Trophoblast cell (in vitro differentiated cells and primary cell): ENCODE measurements around the gene DTNB.

Source experiments
- DNase-seq, 2 donors: peaks; one replicate each; pipeline ENCODE4 v3.0.0-alpha.2; 2016
- H2AFZ ChIP-seq: 2 replicates; pipeline ENCODE4 v1.6.1; 2013; ENCODE audit warnings: low read length, moderate library complexity, mild to moderate bottlenecking; ENCODE audit not compliant: insufficient read depth, poor library complexity
- H2AK5ac ChIP-seq: 2 replicates; pipeline ENCODE4 v1.6.1; 2013; ENCODE audit warnings: mild to moderate bottlenecking, low read length
- H2BK120ac ChIP-seq: 2 replicates; pipeline ENCODE4 v1.6.1; 2013; ENCODE audit warnings: low read length, mild to moderate bottlenecking, moderate library complexity; ENCODE audit not compliant: insufficient read depth, poor library complexity
- H2BK12ac ChIP-seq: 2 replicates; pipeline ENCODE4 v1.6.1; 2013; ENCODE audit warnings: mild to moderate bottlenecking, low read length, moderate library complexity
- H2BK5ac ChIP-seq: 2 replicates; pipeline ENCODE4 v1.6.1; 2013; ENCODE audit warnings: low read length, low read depth, moderate library complexity, mild to moderate bottlenecking; ENCODE audit not compliant: poor library complexity
- H3K14ac ChIP-seq: 2 replicates; pipeline ENCODE4 v1.6.1; 2013; ENCODE audit warnings: mild to moderate bottlenecking, low read length
- H3K18ac ChIP-seq: 2 replicates; pipeline ENCODE4 v1.6.1; 2013; ENCODE audit warnings: mild to moderate bottlenecking, low read length
- H3K23ac ChIP-seq: 2 replicates; pipeline ENCODE4 v1.6.1; 2013; ENCODE audit warnings: low read length
- H3K27ac ChIP-seq: 2 replicates; pipeline ENCODE4 v1.5.1; 2013; ENCODE audit warnings: low read depth, mild to moderate bottlenecking, inconsistent platforms, low read length, moderate library complexity
- H3K27me3 ChIP-seq: 2 replicates; pipeline ENCODE4 v1.6.1; 2013; ENCODE audit warnings: inconsistent platforms, mild to moderate bottlenecking, low read length, moderate library complexity; ENCODE audit not compliant: insufficient read depth
- H3K36me3 ChIP-seq, 2 experiments: 1 replicate in 1 of 2; 2 replicates in 1 of 2; pipeline ENCODE4 v1.6.1; 2013; ENCODE audit warnings: low read length in 2 of 2, mild to moderate bottlenecking in 2 of 2, moderate library complexity in 1 of 2; ENCODE audit not compliant: insufficient read depth in 2 of 2, control insufficient read depth in 1 of 2
- H3K4ac ChIP-seq: 2 replicates; pipeline ENCODE4 v1.6.1; 2013; ENCODE audit warnings: low read depth, mild to moderate bottlenecking, low read length, moderate library complexity
- H3K4me1 ChIP-seq, 2 experiments: 1 replicate in 1 of 2; 2 replicates in 1 of 2; pipeline ENCODE4 v1.6.1; 2013; ENCODE audit warnings: low read length in 2 of 2, mild to moderate bottlenecking in 2 of 2, moderate library complexity in 1 of 2; ENCODE audit not compliant: insufficient read depth in 2 of 2, control insufficient read depth in 1 of 2
- H3K4me2 ChIP-seq: 2 replicates; pipeline ENCODE4 v1.6.1; 2013; ENCODE audit warnings: inconsistent platforms, mild to moderate bottlenecking, low read length, moderate library complexity
- H3K4me3 ChIP-seq: 2 replicates; pipeline ENCODE4 v1.5.1; 2013; ENCODE audit warnings: mild to moderate bottlenecking, low read depth, low read length, inconsistent platforms
- H3K79me1 ChIP-seq: one replicate; pipeline ENCODE4 v1.6.1; 2013; ENCODE audit warnings: low read length
- H3K79me2 ChIP-seq: 2 replicates; pipeline ENCODE4 v1.6.1; 2013; ENCODE audit warnings: low read length, mild to moderate bottlenecking; ENCODE audit not compliant: control insufficient read depth, insufficient read depth, poor library complexity
- H3K9ac ChIP-seq: 2 replicates; pipeline ENCODE4 v1.6.1; 2013; ENCODE audit warnings: mild to moderate bottlenecking, low read length
- H3K9me3 ChIP-seq: 2 replicates; pipeline ENCODE4 v1.6.1; 2013; ENCODE audit warnings: low read depth, mild to moderate bottlenecking, control low read depth, inconsistent platforms, low read length; ENCODE audit not compliant: insufficient read depth
- H4K12ac ChIP-seq: 2 replicates; pipeline ENCODE4 v1.6.1; 2013; ENCODE audit warnings: low read depth, mild to moderate bottlenecking, low read length, moderate library complexity
- H4K8ac ChIP-seq: 2 replicates; pipeline ENCODE4 v1.6.1; 2013; ENCODE audit warnings: low read depth, mild to moderate bottlenecking, low read length, moderate library complexity
- H4K91ac ChIP-seq: one replicate; pipeline ENCODE4 v1.6.1; 2013; ENCODE audit warnings: low read depth, mild to moderate bottlenecking, low read length, moderate library complexity
- WGBS: extraction: QIAGEN DNeasy Blood & Tissue Kit; methylation state at CpG from one replicate; pipeline ENCODE4 v1.1.7; 2013; ENCODE audit warnings: missing lambda C conversion rate; ENCODE audit not compliant: insufficient read length, insufficient coverage; ENCODE audit errors: extremely low coverage; 5-methylcytosine and 5-hydroxymethylcytosine counted together

DTNB gene

DNA sequence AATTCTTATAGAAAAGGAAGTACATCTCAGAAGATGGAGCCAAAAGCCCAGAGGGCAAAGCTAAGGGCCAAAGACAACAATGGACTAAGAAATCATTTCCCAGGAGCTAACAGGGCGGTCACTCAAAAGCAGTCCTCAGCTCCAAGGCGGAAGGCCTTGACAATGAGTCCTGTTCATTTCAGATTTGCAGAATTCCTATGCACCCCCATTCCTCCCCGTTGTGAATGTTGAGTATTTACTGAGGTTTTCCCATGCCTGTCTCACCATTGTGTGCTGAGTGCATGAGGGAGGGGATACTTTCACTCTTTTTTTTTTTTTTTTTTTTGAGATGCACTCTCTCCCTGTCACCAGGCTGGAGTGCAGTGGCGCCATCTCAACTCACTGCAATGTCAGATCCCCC is 18.8 kb upstream of the DTNB start:
- H3K9me3 ChIP-seq = no peaks in the 10 kb centered on the region
- H3K14ac ChIP-seq = no peak overlapping the region
- H4K12ac ChIP-seq = no peak overlapping the region
- no peak overlapping the region for H3K23ac ChIP-seq
- H3K36me3 ChIP-seq = no peaks in the 10 kb centered on the region
- WGBS = no CpG with 5 or more reads among the region's 4 CpGs
- no peak overlapping the region for H3K27ac ChIP-seq
- H2AFZ ChIP-seq = no peak overlapping the region
- H4K8ac ChIP-seq = no peak overlapping the region
- no peak overlapping the region for H2AK5ac ChIP-seq
- no peaks in the 10 kb centered on the region for H3K79me1 ChIP-seq
- no peak overlapping the region for H3K4ac ChIP-seq
- H2BK5ac ChIP-seq = no peak overlapping the region
- H3K4me1 ChIP-seq = peaks cover 0 to 5% of the 10 kb centered on the region in 2 experiments
- no peaks in the 10 kb centered on the region for H3K79me2 ChIP-seq
- H3K9ac ChIP-seq = no peak overlapping the region
- H2BK12ac ChIP-seq = no peak overlapping the region
- H3K18ac ChIP-seq = no peak overlapping the region
- H4K91ac ChIP-seq = no peak overlapping the region
- DNase-seq = no peak
- H3K27me3 ChIP-seq = no peaks in the 10 kb centered on the region
- no peak overlapping the region for H3K4me2 ChIP-seq
- H2BK120ac ChIP-seq = no peak overlapping the region
- H3K4me3 ChIP-seq = no peak overlapping the region

DNA sequence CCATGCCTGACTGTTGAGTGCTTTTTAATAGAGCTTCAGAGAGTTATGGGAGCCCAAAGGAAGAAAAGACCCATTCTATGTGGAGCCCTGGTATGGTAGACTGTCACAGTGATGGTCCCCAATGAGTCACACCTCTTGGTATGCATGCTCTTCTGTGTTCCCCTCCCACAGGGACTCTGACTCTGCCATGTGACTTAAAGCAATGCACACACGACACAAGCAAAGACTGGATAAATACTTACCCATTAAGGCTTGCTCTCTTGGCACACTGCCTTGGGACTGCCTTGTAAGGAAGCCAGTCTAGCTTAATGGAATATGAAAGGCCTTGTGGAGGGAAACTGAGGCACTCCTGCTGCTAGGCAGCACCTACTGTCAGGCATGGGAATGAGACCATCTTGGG is 16.7 kb upstream of the DTNB start:
- DNase-seq = no peak
- no peaks in the 10 kb centered on the region for H3K79me2 ChIP-seq

DNA sequence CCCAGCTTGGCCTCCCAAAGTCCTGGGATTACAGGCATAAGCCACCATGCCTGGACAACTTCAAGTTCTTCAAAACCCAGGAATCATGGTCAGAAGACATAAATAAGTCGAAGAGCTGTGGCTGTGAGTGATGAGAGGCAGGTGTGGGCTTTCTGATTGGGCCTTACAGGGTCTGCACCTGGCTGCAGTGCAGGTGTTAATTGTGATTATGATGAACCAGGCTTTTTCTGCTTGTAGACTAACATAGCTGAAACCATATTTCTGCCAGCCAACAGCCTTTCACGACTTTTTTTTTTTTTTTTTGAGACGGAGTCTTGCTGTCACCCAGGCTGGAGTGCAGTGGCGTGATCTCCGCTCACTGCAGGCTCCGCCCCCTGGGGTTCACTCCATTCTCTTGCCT is 14.9 kb upstream of the DTNB start:
- Histone ChIP-seq H3K9ac (no peak overlapping the region), H3K36me3 (no peaks in the 10 kb centered on the region), H3K18ac (no peak overlapping the region), H2BK5ac (no peak overlapping the region), H3K4ac (no peak overlapping the region), H3K14ac (no peak overlapping the region), H4K12ac (no peak overlapping the region), H3K27ac (no peak overlapping the region), H3K79me1 (no peaks in the 10 kb centered on the region), H4K91ac (no peak overlapping the region), H4K8ac (no peak overlapping the region), H3K79me2 (no peaks in the 10 kb centered on the region), H3K9me3 (no peaks in the 10 kb centered on the region), H2AFZ (no peak overlapping the region), H3K4me1 (peaks cover 0 to 5% of the 10 kb centered on the region in 2 experiments), H3K27me3 (no peaks in the 10 kb centered on the region), H3K4me3 (no peak overlapping the region), H3K23ac (no peak overlapping the region), H2BK120ac (no peak overlapping the region), H3K4me2 (no peak overlapping the region), H2AK5ac (no peak overlapping the region), H2BK12ac (no peak overlapping the region)
- WGBS = no CpG with 5 or more reads among the region's 6 CpGs
- DNase-seq = no peak

More for the DNA sequence above, 16.7 kb upstream of the DTNB start:
- Histone ChIP-seq H3K27me3 (no peaks in the 10 kb centered on the region), H3K4ac (no peak overlapping the region), H4K12ac (no peak overlapping the region), H4K91ac (no peak overlapping the region), H3K4me2 (no peak overlapping the region), H3K27ac (no peak overlapping the region), H2BK12ac (no peak overlapping the region), H2BK5ac (no peak overlapping the region), H3K79me1 (no peaks in the 10 kb centered on the region), H3K4me1 (peaks cover 0 to 5% of the 10 kb centered on the region in 2 experiments), H3K36me3 (no peaks in the 10 kb centered on the region), H3K9ac (no peak overlapping the region), H3K18ac (no peak overlapping the region), H3K23ac (no peak overlapping the region), H2AFZ (no peak overlapping the region), H4K8ac (no peak overlapping the region), H3K9me3 (no peaks in the 10 kb centered on the region), H2BK120ac (no peak overlapping the region), H2AK5ac (no peak overlapping the region), H3K4me3 (no peak overlapping the region), H3K14ac (no peak overlapping the region)
- WGBS = no CpG with 5 or more reads among the region's 1 CpG

DNA sequence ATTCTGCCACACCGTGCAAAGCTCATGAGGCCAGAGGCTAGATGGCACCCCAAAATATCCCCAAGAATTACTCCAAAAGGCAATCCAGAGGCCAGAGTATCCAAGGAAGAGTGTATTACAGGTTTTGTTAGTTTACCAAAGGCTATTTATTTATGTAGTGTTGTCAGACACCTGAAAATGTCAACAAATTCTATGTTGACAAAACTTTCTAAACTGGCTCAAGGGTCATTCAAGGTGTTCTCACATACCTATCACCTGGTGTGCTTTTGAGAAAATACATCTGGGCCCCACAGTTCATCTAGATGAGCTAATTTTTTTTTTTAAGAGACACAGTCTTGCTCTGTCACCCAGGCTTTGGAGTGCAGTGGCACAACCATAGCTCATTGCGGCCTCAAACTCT is 12.4 kb upstream of the DTNB start:
- Histone ChIP-seq H3K4me2 (no peak overlapping the region), H2BK5ac (no peak overlapping the region), H3K4me3 (no peak overlapping the region), H2BK12ac (no peak overlapping the region), H2AK5ac (no peak overlapping the region), H3K79me1 (no peaks in the 10 kb centered on the region), H3K27ac (no peak overlapping the region), H3K14ac (no peak overlapping the region), H2BK120ac (no peak overlapping the region), H3K27me3 (no peaks in the 10 kb centered on the region), H3K36me3 (no peaks in the 10 kb centered on the region), H3K23ac (no peak overlapping the region), H3K9me3 (no peaks in the 10 kb centered on the region), H3K4me1 (peaks cover 0 to 5% of the 10 kb centered on the region in 2 experiments), H3K18ac (no peak overlapping the region), H3K9ac (no peak overlapping the region), H4K12ac (no peak overlapping the region), H4K8ac (no peak overlapping the region), H2AFZ (no peak overlapping the region), H3K79me2 (no peaks in the 10 kb centered on the region), H4K91ac (no peak overlapping the region), H3K4ac (no peak overlapping the region)
- WGBS = no CpG with 5 or more reads among the region's 2 CpGs
- DNase-seq = no peak
